Measurements from ENCODE around the gene NUDT6.

The NUDT6 gene

DNA sequence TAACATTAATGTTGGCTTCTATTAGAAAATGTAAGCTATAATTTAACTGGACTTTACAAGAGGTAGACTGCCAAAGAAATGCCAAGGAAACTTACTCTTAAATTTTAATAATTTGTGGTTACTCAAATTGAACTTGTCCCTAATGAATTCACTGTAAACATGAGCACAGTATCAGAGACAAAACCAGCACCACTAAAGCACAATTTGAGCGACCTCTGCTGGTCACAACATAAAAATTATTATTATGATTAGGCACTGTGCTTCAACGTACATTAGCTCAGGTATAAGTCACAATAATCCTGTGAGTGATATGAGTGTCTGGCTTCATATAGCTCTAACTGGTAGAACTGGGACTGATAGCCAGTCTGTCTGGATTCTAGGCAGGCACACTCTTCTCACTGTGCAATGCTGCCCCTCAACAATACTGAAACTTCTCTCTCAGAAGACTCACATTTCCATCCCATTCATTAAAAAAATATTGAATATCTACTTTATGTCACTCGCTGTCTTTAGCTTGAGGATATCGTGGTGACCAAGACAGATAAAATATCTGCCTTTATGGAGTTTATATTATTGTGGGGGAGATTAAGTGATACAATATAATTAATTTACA lies 8.0 kb downstream of the NUDT6 start:
- DNase-seq (ENCODE audit: low spot score), result peak; percentile 63

DNA sequence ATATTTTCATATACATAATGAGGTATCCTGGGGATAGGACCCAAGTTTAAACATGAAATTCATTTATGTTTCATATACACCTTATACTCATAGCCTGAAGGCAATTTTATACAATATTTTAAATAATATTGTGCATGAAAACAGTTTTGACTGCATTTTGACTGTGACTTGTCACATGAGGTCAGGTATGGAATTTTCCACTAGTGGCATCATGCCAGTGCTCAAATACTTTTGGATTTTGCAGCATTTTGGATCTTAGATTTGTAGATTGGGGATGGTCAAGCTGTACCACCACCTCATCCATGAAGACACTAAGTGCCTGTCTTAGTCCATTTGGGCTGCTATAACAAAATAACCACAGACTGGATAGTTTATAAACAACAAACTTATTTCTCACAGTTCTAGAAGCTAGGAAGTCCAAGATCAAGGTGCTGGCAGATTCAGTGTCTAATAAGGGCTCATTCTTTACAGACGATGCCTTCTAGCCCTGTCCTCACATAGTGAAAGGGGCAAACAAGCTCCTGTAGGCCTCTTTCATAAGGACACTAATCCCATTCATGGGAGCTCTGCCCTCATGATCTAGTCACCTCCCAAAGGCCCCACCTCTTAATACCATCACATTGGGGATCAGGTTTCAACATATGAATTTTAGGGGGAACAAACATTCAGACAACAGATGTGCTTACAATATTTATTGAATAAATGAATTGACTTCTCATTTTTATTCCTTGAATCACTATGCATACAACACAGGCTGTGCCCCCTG lies 9.4 kb downstream of the NUDT6 start:
- no peak for DNase-seq (ENCODE audit: low spot score)

DNA sequence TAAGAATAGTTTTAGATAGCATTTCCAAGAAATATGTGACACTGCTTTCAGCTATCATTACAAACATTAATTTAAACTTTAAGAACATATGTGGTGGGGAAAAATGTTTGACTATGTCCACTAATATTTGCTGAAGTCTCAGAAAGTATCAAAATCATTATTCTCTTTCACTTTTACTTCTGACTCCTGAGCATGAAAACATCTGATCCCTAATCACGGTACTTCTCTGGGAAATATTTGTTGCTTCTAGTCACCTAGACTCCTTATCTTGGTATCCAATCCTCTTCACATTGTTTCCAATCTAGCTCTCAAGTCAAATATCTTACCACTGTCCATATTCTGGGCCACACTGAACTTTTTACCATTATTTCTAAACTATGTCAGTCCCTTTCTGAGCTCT lies 10.8 kb downstream of the NUDT6 start:
- no peak for DNase-seq (ENCODE audit: low spot score)

DNA sequence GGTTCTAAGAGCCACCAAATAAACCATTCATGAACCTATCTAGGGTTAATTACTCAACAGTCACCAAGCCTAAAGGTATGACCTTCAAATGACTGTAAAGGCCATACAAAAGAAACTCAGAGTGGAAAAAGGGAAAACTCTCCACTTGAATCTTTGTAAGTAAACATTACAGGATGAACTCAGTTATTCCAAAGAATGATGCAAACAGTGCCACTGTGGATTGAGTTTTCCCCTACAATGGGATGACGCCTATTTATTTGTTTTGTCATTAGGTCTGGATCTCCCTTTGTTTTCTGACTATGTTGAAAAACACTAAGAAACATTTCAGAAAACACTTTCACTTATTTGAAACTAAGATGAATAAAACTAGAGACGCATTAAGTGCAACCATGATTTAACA lies 12.7 kb downstream of the NUDT6 start:
- DNase-seq (ENCODE audit: low spot score), result no peak

DNA sequence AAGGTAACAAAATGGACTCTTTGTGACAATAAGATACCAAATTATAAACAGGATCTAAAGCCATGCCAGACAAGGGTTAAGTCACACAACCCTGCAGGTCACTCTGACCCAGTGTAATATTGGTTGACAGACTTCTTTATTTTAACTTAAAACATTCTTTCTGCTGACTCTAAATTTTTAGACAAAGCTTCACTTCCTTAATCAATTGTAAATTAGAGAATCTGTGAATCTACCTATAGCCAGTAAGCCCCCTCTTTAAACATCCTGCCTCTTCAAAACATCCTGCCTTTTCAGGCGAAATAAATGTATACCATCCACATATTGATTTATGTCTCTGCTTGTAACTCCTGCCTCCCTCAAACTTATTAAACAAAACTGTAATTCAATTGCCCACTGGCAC lies 14.2 kb downstream of the NUDT6 start:
- DNase-seq (ENCODE audit: low spot score), result no peak

DNA sequence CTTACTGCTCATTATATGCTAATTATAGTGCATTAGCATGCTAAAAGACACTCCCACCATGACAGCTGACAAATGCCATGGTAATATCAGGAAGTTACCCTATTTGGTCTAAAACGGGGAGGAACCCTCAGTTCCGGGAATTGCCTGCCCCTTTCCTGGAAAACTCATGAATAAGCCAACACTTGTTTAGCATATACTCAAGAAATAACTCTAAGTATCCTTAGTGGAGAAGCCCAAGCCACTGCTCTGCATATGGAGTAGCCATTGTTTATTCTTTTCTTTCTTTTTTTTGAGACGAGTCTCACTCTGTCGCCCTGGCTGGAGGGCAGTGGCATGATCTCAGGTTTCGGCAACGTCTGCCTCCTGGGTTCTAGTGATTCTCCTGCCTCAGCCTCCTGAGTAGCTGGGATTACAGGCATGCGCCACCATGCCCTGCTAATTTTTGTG lies 15.5 kb downstream of the NUDT6 start:
- DNase-seq (ENCODE audit: low spot score), result no peak

DNA sequence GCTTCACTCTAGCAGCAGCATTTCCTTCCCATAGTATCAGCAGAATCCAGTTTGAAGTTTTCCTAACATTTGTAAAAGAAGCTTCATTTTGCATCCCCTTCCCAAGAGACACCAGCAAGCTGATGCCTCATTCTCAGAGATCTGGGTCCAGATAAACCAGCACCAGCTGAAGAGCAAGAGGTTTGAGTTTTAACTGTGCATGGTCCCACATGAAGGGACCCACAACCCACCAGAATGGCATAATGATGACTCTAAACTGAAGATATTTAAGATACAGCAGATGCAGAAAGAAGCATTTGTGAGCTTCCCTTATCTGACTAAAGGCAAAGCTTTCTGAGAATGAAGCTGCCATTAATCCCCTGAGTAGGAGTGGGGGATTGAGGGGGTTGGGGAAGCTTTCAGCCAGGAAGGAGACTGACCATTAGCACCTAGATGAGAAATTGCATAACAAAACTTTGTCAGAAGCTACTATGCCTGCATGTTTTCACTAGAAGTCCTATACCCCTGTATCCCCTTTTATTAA lies 18.6 kb downstream of the NUDT6 start:
- DNase-seq (ENCODE audit: low spot score), result no peak

DNA sequence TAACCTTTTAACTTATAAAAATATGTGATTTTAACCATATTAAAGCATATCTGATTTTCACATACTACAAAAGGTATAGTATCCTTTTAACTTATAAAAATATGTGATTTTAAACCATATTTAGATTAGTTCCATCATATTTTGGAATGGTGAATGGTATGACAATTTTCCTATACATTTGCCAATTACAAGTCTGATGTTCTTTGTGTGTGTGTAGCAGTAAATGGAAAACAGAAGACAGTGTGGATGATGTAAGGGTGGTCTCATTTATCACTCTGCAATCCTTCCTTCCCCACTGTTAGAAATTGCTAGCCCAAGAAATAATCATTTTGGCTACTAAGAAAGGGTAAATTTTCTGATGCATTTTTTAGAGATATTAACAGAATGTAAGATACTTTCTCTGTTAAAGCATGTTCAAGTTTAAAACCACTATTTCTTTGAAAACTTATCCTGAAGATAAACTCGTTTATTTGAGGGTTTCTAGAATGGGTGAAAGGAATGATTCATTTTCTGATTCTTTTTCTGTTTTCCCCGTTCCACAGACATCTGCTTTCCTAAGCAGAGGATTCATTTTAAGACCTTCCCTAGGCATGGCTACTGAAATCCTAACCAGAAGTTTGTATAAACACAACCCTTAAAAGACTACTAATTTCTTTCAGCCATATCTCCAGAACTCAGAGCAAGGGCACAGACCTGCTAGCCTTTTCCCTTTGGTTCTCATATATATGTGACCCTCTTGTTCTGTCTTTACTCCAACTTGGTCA lies 21.0 kb downstream of the NUDT6 start:
- no peak for DNase-seq (ENCODE audit: low spot score)

DNA sequence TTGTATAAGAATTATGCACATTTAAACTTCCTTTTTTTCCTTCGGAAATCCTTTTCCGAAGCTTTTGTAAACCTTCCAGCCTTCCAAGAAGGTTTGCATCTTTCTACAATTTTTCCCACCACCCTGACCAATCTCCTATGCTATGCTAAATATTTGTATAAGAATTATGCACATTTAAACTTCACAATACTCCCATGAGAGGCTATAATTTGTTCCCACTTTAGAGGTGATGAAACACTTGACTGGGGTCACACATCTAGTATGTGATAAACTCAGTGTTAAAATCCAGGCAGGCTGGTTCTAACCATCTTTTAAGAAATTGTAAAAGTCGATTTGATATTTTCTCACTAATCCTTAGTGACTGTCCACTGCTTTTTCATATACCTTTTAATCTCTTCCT lies 22.1 kb downstream of the NUDT6 start:
- DNase-seq (ENCODE audit: low spot score), result no peak

DNA sequence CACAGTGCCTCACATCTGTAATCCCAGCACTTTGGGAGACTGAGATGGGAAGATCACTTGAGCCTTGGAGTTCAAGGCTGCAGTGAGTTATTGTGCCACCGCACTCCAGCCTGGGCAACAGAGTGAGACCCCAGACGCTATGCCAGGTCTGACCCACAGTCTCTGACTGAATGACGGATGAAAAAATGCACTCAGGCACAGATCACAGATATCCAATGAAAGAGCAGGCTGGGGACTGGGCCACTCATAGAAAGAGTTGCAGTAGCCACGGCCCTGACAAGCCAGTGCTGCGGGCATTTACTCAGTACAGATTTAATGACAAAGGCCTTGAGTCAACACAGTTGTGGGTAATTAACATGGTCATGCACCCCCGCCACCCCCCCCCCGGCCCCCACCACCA lies 22.7 kb downstream of the NUDT6 start:
- DNase-seq (ENCODE audit: low spot score), result no peak

DNA sequence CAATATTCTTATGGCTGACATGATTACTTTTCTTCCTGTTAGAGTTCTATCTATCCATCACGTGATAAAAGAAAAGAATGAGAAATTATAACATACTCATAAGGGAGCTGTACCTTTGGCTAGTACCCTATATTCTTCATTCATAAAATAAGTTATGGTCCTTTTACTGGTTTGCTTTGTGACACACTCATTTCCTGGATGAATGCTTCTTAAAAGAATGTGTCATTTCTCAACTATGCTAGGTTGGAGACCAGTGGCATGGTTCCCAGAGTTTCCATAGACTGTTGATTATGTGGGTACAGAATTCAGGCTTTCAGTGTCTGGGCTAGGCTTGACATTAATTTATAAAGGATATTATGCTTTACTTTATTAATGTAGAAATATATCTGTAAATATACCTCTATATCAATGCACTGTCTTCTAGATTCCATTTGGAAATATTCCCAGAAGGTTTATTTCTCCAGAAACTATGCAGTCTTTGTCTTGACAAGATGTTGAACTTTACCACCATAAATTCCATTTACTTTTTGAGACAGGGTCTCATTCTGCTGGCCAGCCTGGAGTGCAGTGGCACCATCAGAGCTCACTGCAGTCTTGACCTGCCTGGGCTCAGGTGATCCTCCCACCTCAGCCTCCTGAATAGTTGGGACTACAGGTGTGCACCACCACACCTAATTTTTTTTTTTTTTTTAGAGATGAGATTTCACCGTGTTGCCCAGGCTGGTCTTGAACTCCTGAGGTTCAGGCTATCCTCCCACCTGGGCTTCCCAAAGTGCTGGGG lies 23.8 kb downstream of the NUDT6 start:
- no peak for DNase-seq (ENCODE audit: low spot score)

DNA sequence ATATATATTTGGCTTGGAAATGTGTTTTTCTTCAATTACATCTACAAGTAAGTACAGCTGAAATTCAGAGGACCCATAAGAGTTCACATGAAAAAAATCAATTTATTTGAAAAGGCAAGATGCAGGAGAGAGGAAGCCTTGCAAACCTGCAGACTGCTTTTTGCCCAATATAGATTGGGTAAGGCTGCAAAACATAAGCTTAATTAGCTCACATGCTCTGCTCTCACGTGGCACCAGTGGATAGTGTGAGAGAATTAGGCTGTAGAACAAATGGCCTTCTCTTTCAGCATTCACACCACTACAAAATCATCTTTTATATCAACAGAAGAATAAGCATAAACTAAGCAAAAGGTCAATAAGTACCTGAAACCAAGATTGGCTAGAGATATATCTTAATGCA lies 26.1 kb downstream of the NUDT6 start:
- DNase-seq (ENCODE audit: low spot score), result no peak

DNA sequence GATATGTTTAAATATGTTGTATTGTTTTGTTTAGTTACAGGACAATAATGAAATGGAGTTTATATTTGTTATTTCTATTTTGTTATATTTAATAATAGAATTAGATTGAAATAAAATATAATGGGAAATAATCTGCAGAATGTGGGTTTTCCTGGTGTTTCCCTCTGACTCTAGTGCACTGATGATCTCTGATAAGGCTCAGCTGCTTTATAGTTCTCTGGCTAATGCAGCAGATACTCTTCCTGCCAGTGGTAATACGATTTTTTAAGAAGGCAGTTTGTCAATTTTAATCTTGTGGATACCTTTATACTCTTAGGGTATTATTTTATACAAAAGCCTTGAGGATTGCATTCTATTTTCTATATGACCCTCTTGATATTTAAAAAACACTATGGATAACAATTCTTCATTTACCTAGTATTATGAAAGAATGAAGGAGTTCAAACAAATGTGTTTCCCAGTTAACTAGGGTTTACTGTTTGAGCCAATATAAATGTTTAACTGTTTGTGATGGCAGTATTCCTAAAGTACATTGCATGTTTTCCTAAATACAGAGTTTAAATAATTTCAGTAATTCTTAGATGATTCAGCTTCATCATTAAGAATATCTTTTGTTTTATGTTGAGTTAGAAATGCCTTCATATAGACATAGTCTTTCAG lies 26.9 kb downstream of the NUDT6 start:
- DNase-seq (ENCODE audit: low spot score), result no peak

DNA sequence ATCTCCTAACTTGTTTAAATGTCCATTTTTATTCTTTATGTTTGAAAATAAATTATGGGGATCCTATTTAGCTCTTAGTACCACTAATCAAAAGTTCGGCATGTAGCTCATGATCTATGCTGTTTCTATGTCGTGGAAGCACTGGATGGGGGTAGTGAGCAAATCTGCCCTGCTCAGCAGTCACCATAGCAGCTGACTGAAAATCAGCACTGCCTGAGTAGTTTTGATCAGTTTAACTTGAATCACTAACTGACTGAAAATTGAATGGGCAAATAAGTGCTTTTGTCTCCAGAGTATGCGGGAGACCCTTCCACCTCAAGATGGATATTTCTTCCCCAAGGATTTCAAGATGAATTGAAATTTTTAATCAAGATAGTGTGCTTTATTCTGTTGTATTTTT lies 27.6 kb downstream of the NUDT6 start:
- no peak for DNase-seq (ENCODE audit: low spot score)

DNA sequence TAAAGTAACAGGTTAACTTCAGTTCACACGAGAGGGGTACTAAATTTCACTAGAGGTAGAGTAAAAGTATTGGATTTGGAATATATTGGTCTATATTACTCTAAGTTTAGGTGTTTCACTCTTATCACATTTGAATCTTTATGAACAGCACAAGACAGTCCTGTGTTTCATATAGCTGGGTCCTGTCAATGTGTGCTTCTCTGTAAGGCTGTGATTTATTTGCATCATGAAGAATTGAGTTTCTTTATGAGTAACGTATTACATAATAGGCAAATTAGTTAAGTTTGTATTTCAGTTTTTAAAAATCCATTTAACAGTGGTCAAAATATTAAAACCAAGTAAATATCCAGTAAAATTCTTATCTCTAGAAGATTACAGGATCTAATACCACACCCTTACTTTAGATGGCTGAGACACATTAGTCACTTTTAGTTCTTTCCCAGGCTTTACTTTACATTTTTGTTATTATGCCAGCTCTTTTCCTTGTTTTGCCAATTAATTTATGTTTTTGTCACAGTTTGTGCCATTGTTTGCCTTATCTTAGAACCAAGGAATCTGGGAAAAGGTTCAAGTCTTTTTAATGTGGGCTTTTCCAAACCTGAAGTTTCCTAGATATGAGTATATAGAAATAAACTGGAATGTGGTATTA lies 32.1 kb downstream of the NUDT6 start:
- no peak for DNase-seq (ENCODE audit: low spot score)

DNA sequence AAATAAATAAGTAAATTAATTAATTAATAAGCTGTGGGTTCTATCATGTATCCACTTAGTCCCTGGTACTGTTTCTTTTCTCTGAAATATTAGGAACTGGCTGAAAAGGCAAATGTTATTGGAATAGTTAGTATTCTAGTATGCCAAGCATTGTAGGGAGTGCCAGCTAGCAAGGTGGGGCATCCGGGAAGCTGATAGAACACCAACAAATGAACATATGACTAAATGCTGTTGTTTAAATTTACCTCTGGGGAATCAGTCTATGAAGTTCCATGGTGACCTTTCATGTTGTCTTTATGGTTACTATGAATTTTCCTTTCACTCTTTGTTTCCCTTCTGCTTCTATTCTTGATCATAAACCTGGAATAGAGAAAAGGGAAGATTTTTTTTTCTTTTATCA lies 32.7 kb downstream of the NUDT6 start:
- DNase-seq (ENCODE audit: low spot score), result no peak

DNA sequence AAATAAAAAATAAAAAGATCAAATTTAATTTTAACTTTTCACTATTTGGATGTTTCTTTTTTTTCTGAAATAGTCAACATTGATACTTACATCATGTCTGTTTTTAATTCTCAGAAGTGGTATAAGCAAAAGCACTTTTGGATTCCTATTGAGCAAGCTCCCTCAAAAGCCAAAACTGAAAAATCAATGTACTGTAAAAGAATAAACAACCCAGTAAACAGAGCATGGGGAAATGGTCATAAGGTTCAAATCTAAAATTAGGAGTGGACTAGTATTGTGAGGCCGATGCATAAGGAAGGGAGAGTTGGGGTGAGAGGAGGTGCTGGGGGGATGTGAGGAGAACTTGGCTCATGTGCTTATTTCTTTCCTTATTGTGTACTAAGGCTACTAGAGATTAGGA lies 37.9 kb downstream of the NUDT6 start:
- DNase-seq (ENCODE audit: low spot score), result no peak

DNA sequence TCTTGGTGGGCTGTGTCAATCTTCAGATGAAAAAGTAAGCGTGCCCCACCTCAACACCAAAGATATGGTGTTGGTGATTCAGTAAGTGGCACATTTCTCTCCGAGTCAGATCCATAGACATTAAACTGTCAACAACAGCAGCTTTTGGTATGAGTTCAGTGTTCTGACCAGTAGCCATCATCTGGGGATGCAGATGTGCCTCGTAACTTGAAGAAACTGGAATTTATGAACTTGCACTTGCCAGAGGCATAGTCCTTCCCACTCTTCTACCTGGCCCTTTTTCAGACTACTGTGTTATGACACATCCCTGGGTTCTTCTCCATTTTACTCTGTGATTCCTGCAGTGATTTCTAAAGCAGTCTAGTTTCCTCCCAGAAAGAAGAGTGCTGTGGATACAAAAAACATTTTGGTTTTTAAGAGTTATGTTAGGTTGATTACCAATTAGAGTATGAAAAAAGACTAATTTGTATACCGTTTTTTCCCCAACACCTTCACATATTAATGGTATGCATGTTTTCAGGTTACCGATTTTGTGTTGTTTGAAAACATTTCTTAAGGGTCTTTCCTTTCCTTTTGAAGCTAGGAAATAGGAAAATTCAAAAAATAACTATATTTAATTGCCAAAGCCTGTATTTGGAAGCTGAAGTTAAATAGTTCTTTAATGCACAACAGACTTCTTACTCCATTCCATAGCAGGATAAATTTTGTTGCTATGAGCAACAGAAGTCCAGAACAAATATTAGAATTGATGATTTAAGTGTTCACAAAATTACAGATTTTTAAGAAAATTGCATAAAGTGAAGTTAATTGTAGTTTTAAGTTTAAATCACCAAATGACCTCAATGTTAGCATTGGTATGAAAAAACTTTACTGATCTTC lies 39.3 kb downstream of the NUDT6 start:
- no peak for DNase-seq (ENCODE audit: low spot score)

DNA sequence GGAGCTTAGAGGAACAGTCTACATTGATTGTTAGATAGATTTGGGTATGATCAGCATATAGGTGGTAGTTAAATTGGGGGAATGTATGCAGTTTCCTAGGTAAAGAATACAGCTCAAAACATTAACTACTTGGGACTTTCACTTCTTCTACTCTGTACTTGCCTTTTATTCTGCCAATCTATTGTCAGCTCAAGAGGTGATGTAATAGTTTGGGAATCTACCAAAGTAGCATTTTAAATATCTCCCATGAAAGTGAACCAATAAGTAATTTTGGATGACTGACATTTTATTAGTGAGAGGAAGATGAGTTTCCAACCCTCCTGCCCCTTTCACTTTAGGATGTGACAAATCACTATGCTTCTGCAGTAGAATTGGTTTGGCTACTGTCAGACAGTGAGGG lies 43.4 kb downstream of the NUDT6 start:
- no peak for DNase-seq (ENCODE audit: low spot score)

DNA sequence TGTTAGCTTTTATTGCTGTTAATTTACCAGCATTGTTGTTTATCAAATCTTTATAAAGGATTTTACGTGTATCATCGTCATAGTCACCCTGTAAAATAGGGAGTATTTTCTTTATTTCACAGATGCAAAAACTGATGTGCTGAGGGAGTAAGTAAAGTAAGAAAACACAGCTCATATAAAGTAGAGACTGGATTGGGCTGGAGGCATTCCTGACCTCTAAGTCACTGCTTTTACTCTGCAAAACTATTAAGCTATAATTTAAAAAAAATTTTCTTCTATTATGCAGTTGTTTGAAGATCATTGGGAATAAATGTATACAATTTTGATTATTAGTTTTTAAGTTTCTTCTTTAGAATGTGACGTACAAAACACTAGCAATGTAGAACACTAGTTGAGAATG lies 45.9 kb downstream of the NUDT6 start:
- no peak for DNase-seq (ENCODE audit: low spot score)

All from CD4-positive, alpha-beta T cell treated with Interleukin-15 for 4 hours (primary cell).